Kidney capillary endothelial cell (primary cell): ENCODE measurements around the gene TTC4.
A peak's percentile ranks its signal among the peaks of the same experiment; 100 is the strongest.

Source experiments
- DNase-seq: peaks from one replicate; pipeline ENCODE4 v3.0.0-alpha.2; 2018; ENCODE audit warnings: low spot score

Gene TTC4

GRCh38 chr1:54703471-54703870 lies 12.2 kb upstream of the TTC4 start:
- no peak for DNase-seq

- no peak for DNase-seq
Observed at GRCh38 chr1:54705153-54705552, 10.5 kb upstream of the TTC4 start.

DNA sequence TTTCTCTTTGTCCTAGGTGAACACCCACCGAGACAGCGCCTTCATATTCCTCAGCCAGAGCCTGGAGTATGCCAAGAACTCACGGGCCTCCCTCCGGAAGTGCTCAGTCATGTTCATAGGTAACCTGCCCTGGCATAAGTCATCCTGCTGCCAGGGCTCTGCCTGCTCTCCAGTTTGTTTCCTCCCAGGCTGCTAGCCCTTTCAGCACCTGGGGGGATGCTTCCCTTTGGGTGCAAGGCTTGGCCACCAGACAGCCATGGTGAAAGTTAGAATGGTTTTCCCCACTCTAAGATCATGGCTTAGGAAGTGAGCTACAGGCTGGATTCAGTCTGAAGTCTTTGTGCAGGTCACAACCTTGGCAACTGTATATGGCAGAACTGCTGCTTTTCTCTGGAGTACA lies 9.2 kb upstream of the TTC4 start:
- DNase-seq: no peak

GRCh38 chr1:54708385-54708784 lies 7.3 kb upstream of the TTC4 start:
- DNase-seq: no peak

DNA sequence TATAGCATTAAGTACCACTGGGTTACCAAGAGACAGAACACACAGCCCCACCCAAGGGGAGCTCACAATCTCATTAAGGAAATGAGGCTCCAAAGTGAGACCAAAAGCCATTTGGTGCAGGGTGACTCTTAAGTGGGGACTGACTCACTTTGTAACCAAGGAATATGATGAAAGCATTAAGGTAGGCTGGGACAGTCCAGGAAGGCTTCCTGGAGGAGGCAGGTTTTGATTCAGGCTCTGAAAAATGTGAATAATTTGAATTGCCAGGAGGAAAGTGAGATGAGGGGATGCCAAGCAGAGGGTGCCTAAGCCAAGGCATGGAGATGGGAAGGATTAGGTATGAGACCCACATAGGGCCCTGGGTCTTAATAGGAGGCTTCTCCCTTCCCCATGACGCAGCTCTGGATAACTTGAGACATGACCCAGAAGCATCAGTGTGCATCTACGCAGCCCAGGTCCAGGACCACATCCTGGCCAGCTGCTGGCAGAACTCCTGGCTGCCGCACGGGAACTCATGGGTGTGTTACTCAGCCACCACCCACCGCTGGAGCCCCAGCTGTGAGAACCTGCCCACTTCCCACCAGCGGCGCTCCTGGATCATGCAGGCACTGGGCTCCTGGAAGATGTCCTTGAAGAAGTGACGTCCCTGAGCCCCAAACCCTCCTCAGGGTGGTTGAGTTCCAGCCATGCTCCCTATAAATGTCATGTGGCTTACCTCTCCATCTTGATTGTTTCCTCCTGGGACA lies 5.9 kb upstream of the TTC4 start:
- no peak for DNase-seq

GRCh38 chr1:54710434-54710833 lies 5.2 kb upstream of the TTC4 start:
- no peak for DNase-seq

DNA sequence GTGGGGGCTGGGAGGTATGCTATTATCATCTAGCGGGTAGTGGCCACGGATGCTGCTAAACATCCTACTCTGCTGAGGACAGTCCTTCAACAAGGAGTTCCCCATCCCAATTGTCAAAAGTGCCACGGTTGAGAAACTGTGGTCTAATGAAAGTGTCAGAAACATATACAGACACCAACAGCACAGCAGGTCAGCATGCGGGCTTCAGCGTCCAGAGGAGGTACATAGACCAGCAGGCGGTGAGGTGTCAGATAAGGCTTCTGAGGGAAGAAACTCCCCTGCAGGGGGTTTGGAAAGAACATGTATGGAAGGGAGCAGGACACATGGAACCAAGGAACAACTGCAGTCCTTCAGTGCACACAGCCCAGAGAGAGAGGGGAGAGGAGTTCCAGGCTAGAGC lies 4.8 kb upstream of the TTC4 start:
- no peak for DNase-seq

DNA sequence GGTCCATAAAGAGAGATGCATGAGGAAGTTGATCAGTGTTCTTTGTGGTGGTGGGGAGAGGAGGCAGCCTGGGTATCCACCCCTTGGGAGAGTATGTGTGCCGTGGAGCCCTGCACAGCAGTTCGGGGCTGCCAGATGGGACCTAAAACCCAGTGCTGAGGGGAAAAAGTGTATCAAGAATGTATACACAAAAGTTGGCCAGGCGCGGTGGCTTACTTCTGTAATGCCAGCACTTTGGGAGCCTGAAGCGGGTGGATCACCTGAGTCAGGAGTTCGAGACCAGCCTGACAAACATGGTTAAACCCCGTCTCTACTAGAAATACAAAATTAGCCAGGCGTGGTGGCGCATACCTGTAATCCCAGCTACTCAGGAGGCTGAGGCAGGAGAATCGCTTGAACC lies 4.1 kb upstream of the TTC4 start:
- no peak for DNase-seq

GRCh38 chr1:54714881-54715492 lies 674 bp upstream of the TTC4 start:
- no peak for DNase-seq

DNA sequence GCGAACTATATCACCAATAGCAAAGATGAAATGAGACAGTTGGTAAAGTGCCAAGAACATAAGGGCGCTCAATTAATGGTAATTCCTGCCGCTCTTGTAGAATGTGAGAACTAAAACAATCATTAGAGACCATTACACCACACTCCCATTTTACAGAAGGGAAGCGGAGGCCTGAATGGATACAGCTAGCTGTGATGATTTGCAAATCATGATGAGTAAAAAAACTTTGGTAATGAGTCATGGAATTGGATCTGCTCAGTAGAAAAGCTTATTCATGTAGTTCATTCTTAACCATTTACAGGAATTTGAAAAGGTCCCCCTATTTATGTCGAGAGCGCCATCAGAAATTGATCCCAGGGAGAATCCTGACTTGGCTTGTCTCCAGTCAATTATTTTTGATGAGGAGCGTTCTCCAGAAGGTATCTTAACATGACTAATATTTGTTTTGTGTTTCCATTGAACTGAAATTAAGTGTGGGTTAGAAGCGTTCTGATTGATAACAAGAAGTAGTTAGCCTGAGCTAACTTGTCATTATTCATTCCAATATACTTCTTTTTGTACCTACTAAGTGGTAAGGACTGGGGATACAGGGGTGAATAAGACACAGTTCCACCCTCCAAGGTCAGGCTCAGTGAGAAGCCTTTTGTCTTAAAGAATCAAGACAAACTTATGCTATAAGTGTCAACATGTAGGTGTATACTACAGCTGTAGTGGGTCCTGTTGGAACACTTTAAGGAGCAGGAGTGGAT lies 812 bp downstream of the TTC4 start:
- DNase-seq: peak; percentile 44

- DNase-seq: no peak
Observed at GRCh38 chr1:54721719-54722118, 6.1 kb downstream of the TTC4 start.

- no peak for DNase-seq
Observed at GRCh38 chr1:54723985-54724384, 8.3 kb downstream of the TTC4 start.

GRCh38 chr1:54724771-54725170 lies 9.1 kb downstream of the TTC4 start:
- no peak for DNase-seq

DNA sequence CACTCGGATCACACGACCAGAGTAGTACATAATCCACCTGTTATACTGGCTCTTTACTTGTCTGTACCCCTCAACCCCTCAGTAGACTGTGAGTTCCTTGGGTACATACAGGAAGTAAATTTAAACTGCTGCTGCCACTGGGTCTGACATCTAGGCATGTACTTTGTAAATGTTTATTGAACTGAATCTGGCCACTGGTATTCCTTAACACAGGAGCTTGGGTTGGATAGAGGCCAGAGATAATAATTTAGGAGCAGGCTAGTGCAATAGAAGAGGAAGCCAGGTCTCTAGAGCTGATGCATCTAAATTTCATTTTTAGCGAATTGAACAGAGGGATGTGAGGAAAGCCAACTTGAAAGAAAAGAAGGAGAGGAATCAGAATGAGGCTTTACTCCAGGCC lies 12.4 kb downstream of the TTC4 start:
- no peak for DNase-seq

- DNase-seq: no peak
Observed at GRCh38 chr1:54736685-54737084, 21.0 kb downstream of the TTC4 start.

- no peak for DNase-seq
Observed at GRCh38 chr1:54738244-54738643, 22.6 kb downstream of the TTC4 start.

- DNase-seq: no peak
Observed at GRCh38 chr1:54741531-54741930, 25.9 kb downstream of the TTC4 start.

DNA sequence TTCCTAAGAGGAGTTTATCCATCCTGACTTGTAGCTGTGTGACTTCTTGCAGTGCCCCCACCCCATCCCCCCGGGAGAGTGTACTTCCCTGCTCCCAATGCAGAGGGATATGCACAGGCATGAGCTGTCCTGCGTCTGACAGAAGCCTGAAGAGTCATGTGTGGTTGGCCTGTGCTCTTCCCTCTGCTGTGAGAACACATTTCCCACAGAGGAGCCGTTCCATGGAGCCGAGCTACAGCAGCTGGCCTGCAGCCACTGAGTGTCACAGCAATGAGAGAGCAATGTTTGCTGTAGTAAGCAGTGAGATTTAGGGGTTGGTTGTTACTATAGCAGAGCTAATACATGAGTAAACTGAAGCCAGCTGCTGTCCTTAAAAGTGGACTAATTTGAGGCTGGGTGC lies 26.6 kb downstream of the TTC4 start:
- DNase-seq: no peak

GRCh38 chr1:54743416-54744226 lies 28.0 kb downstream of the TTC4 start:
- DNase-seq: no peak

GRCh38 chr1:54744696-54745095 lies 29.0 kb downstream of the TTC4 start:
- DNase-seq: no peak

GRCh38 chr1:54745274-54745673 lies 29.6 kb downstream of the TTC4 start:
- no peak for DNase-seq

GRCh38 chr1:54745864-54746263 lies 30.2 kb downstream of the TTC4 start:
- DNase-seq: no peak
